Raji (cell line): ENCODE data around the gene GSTT2B.

Experiments
- POLR2A ChIP-seq: IDR thresholded peaks from 2 replicates; pipeline ENCODE4 v1.6.1; 2011; ENCODE audit warnings: low read depth, low read length, control low read depth; ENCODE audit not compliant: insufficient read depth

The GSTT2B gene

GRCh38 chr22:23912293-23912903, 48.6 kb downstream of the GSTT2B start:
- no peak for TF ChIP-seq POLR2A

GRCh38 chr22:23911318-23911980, 49.5 kb downstream of the GSTT2B start:
- peak; percentile 27; the same call in 1 of the 2 replicates for TF ChIP-seq POLR2A

- TF ChIP-seq POLR2A, result no peak
Observed at GRCh38 chr22:23910496-23911190, 50.4 kb downstream of the GSTT2B start.

GRCh38 chr22:23909296-23909898, 51.6 kb downstream of the GSTT2B start:
- TF ChIP-seq POLR2A, result no peak

- TF ChIP-seq POLR2A, result no peak
Observed at GRCh38 chr22:23908587-23909205, 52.3 kb downstream of the GSTT2B start.
